Endothelial cell of umbilical vein (primary cell): Measurements from ENCODE around the gene EIF3I. TPM values are rescaled to one million over a fixed set of nuclear protein-coding genes. Genes with fewer than 3 reads are reported as not detected.

Experiments
- Bru-seq: library from RNA; stranded (reverse); fragments of 400-500 nt; gene quantifications from one replicate; lab custom pipeline; 2021; lab: Mats Ljungman, UMichigan
- BruChase-seq, 2 experiments: library from RNA; stranded (reverse); fragments of 400-500 nt; gene quantifications; one replicate each; lab custom pipeline; 2021; lab: Mats Ljungman, UMichigan
- BruUV-seq: library from RNA; stranded (reverse); fragments of 400-500 nt; replicated peaks from 2 replicates; lab custom pipeline; 2021; lab: Mats Ljungman, UMichigan
- CTCF ChIA-PET: fragments of 300-600, 350-600 bp; sonication (Branson Sonifier 250); formaldehyde crosslinking; loops from one replicate; lab custom pipeline; 2021; ENCODE audit warnings: antibody characterized with exemption, inconsistent platforms; lab: Charles Lee
- POLR2A ChIA-PET: fragments of 300-600, 350-600 bp; sonication (Branson Sonifier 250); formaldehyde crosslinking; loops from one replicate; lab custom pipeline; 2021; ENCODE audit warnings: antibody characterized with exemption, inconsistent platforms; lab: Charles Lee
- DNase-seq: peaks from one replicate; pipeline ENCODE4 v3.0.0-alpha.2; 2011; ENCODE audit warnings: low read depth, low spot score
- FAIRE-seq: peaks from 2 replicates; lab custom pipeline; 2011; peaks lifted over from hg19 to GRCh38; lab: Jason Lieb, UNC
- H2AFZ ChIP-seq: 2 replicates; pipeline ENCODE4 v1.6.0; 2012; ENCODE audit warnings: low read depth, low read length, control low read depth, inconsistent platforms
- H3K27ac ChIP-seq: 2 replicates; pipeline ENCODE4 v1.5.1; 2011; ENCODE audit warnings: low read depth, mild to moderate bottlenecking, control low read depth, low read length, moderate library complexity; ENCODE audit not compliant: insufficient read depth
- H3K27me3 ChIP-seq, 2 experiments: 2 replicates each; pipeline versions ENCODE4 v1.6.0 to v1.6.1; 2011; ENCODE audit warnings: low read length in 2 of 2, mixed read lengths in 1 of 2; ENCODE audit not compliant: control insufficient read depth in 2 of 2, insufficient read depth in 2 of 2
- H3K36me3 ChIP-seq, 2 experiments: 2 replicates in 1 of 2; 3 replicates in 1 of 2; pipeline ENCODE4 v1.5.1; 2011; ENCODE audit warnings: low read length in 2 of 2, mild to moderate bottlenecking in 1 of 2, moderate library complexity in 1 of 2; ENCODE audit not compliant: control insufficient read depth in 2 of 2, insufficient read depth in 2 of 2; ENCODE audit errors: extremely low read depth in 1 of 2
- H3K4me1 ChIP-seq: 3 replicates; pipeline ENCODE4 v1.5.1; 2011; ENCODE audit warnings: mild to moderate bottlenecking, low read length; ENCODE audit not compliant: control insufficient read depth, insufficient read depth; ENCODE audit errors: extremely low read depth
- H3K4me2 ChIP-seq: 2 replicates; pipeline ENCODE4 v1.6.1; 2011; ENCODE audit warnings: low read length, control low read depth, mixed read lengths; ENCODE audit not compliant: insufficient read depth
- H3K4me3 ChIP-seq, 3 experiments: fragments of 200-600 bp in 1 of 3; sonication (generic), shearing (Covaris generic) in 1 of 3; replicated peaks in 1 of 3; 2 replicates each; pipeline ENCODE4 v1.5.1; 2011 to 2016; ENCODE audit warnings: control low read depth in 3 of 3, low read length in 3 of 3, mild to moderate bottlenecking in 2 of 3, inconsistent platforms in 1 of 3, low read depth in 1 of 3, moderate library complexity in 1 of 3; ENCODE audit not compliant: insufficient read depth in 1 of 3
- H3K79me2 ChIP-seq: 2 replicates; pipeline ENCODE4 v1.6.0; 2012; ENCODE audit warnings: low read length, inconsistent platforms; ENCODE audit not compliant: control insufficient read depth, insufficient read depth
- H3K9ac ChIP-seq: replicated peaks from 2 replicates; pipeline ENCODE3; 2011; ENCODE audit warnings: low read length, control low read depth; ENCODE audit not compliant: insufficient read depth; ENCODE audit errors: extremely low read depth
- H3K9me1 ChIP-seq: replicated peaks from 3 replicates; pipeline ENCODE4 v1.6.0; 2011; ENCODE audit warnings: mild to moderate bottlenecking, low read length; ENCODE audit not compliant: control insufficient read depth, insufficient read depth; ENCODE audit errors: extremely low read depth
- H3K9me3 ChIP-seq: replicated peaks from 2 replicates; pipeline ENCODE4 v1.5.1; 2012; ENCODE audit warnings: low read length, inconsistent platforms; ENCODE audit not compliant: control insufficient read depth, insufficient read depth
- H4K20me1 ChIP-seq: replicated peaks from 2 replicates; pipeline ENCODE3; 2011; ENCODE audit warnings: mild to moderate bottlenecking, low read length; ENCODE audit not compliant: control insufficient read depth, insufficient read depth; ENCODE audit errors: extremely low read depth
- EZH2 ChIP-seq: IDR thresholded peaks from 2 replicates; pipeline ENCODE4 v1.6.1; 2012; ENCODE audit warnings: borderline replicate concordance, low read depth, mild to moderate bottlenecking, moderate library complexity, low read length, inconsistent platforms; ENCODE audit not compliant: severe bottlenecking
- FOS ChIP-seq: IDR thresholded peaks from 2 replicates; pipeline ENCODE4 v1.6.1; 2011; ENCODE audit warnings: mild to moderate bottlenecking, low read length, moderate library complexity, borderline replicate concordance; ENCODE audit not compliant: insufficient read depth
- GATA2 ChIP-seq: IDR thresholded peaks from 2 replicates; pipeline ENCODE4 v1.7.0; 2011; ENCODE audit warnings: low read depth, mild to moderate bottlenecking, moderate library complexity, mixed read lengths, low read length; ENCODE audit not compliant: insufficient read length, insufficient read depth
- JUN ChIP-seq: IDR thresholded peaks from 2 replicates; pipeline ENCODE4 v1.6.1; 2011; ENCODE audit warnings: borderline replicate concordance, low read depth; ENCODE audit not compliant: insufficient read length, insufficient read depth
- MAX ChIP-seq: IDR thresholded peaks from 2 replicates; pipeline ENCODE4 v1.6.1; 2011; ENCODE audit not compliant: insufficient read depth, insufficient read length
- MYC ChIP-seq: IDR thresholded peaks from one replicate; pipeline ENCODE4 v1.6.1; 2011; ENCODE audit warnings: mild to moderate bottlenecking, low read depth, low read length
- POLR2A ChIP-seq: IDR thresholded peaks from 2 replicates; pipeline ENCODE4 v1.6.1; 2012; ENCODE audit warnings: low read depth, mild to moderate bottlenecking, control low read depth, low read length
- POLR2AphosphoS5 ChIP-seq: IDR thresholded peaks from 2 replicates; pipeline ENCODE4 v1.6.1; 2012; ENCODE audit warnings: low read depth, mild to moderate bottlenecking, control low read depth, low read length, moderate library complexity; ENCODE audit not compliant: insufficient read depth
- dilution Hi-C: fragments of 300-500 bp; cut with MboI; formaldehyde crosslinking; loops from one replicate; pipeline ENCODE4 v1.15.0; 2019; ENCODE audit warnings: low sequenced_read_pairs; ENCODE audit not compliant: extremely low pct_ligation_motif_present
- intact Hi-C: fragments of 100-400 bp; cut with micrococcal nuclease; formaldehyde crosslinking; loops from one replicate; pipeline ENCODE4 v1.10.0; 2022
- long read RNA-seq: library from polyadenylated mRNA; stranded (forward); transcript quantifications from one replicate; pipeline ENCODE4 v2.0.0, GENCODE V29; 2021
- polyA minus RNA-seq, 3 experiments: library from RNA; depleted of rRNA, polyadenylated mRNA; stranded (reverse); fragments of >200 nt; gene quantifications; 1 replicate in 1 of 3; 2 replicates in 2 of 3; pipeline ENCODE4 v1.2.3, GENCODE V29; 2011
- polyA plus RNA-seq, 4 experiments: library from polyadenylated mRNA; depleted of rRNA in 3 of 4; stranded (reverse) in 3 of 4; unstranded in 1 of 4; fragments of >200 nt; gene quantifications; 2 replicates each; pipeline versions ENCODE4 v1.2.1 to v1.2.3, GENCODE V29; 2011 to 2012; ENCODE audit warnings: missing spikeins in 1 of 4
- total RNA-seq: library from RNA; stranded (reverse); gene quantifications from 2 replicates; pipeline ENCODE4 v1.2.3, GENCODE V29; 2021
- TF ChIP-seq, protein P1 (sequence below), 2 donors: IDR thresholded peaks; 1 replicate in 1 of 2; 2 replicates in 1 of 2; pipeline ENCODE4 v1.5.1; 2011; ENCODE audit warnings: low read length in 2 of 2, mild to moderate bottlenecking in 2 of 2, moderate library complexity in 2 of 2, control low read depth in 1 of 2, inconsistent platforms in 1 of 2, low read depth in 1 of 2; ENCODE audit not compliant: insufficient read depth in 1 of 2; ENCODE audit errors: extremely low read depth in 1 of 2

Gene EIF3I
- total RNA-seq: 186 and 203 TPM in 2 replicates
- polyA plus RNA-seq: 301 and 331 TPM in 2 replicates
- 369 and 396 TPM in 2 replicates for polyA plus RNA-seq (2011; cell fraction: cytosol; rRNA removed)
- 106 and 109 TPM in 2 replicates for polyA plus RNA-seq (2011; cell fraction: nucleus; rRNA removed)
- polyA plus RNA-seq (2012): 244 and 245 TPM in 2 replicates
- polyA minus RNA-seq: 612 and 675 TPM in 2 replicates
- 141 TPM for polyA minus RNA-seq (2011; cell fraction: cytosol; rRNA and poly(A)+ RNA removed)
- 24.3 and 40.3 TPM in 2 replicates for polyA minus RNA-seq (2011; cell fraction: nucleus; rRNA and poly(A)+ RNA removed)
- Bru-seq, nascent RNA: percentile 81 among the genes with signal in this experiment
- percentile 92 among the genes with signal in this experiment for BruChase-seq, experiment 1, labeled RNA remaining after a 6-hour chase
- BruChase-seq, experiment 2, labeled RNA remaining after a 2-hour chase: percentile 84 among the genes with signal in this experiment
- long read RNA-seq, transcript EIF3I-202 (11 exons, 1,458 nt): major isoform, 394 of 586 reads
- long read RNA-seq, partial matches to known transcripts: 162 of 586 reads
- long read RNA-seq, other reads (novel, unspliced or antisense): 30 of 586 reads

DNA sequence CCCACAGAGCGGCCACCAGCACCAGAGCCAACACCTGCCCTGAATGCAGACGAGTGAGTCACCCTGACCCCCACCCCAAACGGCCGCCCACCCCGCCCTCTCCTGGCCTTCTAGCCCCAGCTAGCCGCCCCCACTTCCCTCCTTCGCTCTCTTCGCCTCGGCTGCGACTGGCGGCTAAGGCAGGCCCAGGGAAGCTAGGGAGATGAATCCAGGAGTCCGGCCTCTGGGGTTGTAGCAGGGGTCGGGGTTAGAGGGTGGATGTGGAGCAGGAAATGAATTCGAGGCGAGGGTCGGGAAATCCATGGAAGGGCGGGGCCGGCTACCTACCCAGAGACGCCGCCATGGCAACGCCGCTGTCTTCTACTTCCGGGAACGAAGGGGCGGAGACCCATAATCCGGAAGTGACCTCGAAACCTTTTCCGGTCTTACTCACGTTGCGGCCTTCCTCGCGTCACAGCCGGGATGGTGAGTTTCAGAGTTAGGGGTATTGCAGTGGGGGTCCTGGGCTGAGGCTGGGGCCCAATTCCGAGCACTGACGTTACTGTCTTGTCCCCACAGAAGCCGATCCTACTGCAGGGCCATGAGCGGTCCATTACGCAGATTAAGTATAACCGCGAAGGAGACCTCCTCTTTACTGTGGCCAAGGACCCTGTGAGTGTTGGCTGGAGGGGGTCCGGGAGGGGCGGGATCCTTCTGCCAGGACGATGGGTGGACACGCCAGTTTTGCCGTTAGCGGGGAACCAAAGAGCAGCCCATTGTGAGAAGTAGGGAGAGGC is at the start of gene EIF3I, which contains the start of gene TMEM234:
Gene EIF3I, plus strand, starts transcription at position 428 of the 776 bp plus-strand sequence. Its CDS starts 35 bp downstream, at position 463.
Gene TMEM234, minus strand, starts transcription at position 374 of the 776 bp plus-strand sequence. Its CDS starts 31 bp downstream, at position 343.
- Histone ChIP-seq H3K4me2 (peak within 1 kb of the TSS; percentile 86), H2AFZ (peak within 1 kb of the TSS; percentile 83), H3K9ac (peak within 1 kb of the TSS; percentile 98), H3K36me3 (peaks cover 7 to 8% of the 10 kb centered on the region in 2 experiments), H3K27me3 (no peaks in the 10 kb centered on the region), H3K9me3 (no peaks in the 10 kb centered on the region), H3K4me1 (peaks cover 26% of the 10 kb centered on the region), H3K9me1 (no peaks in the 10 kb centered on the region), H3K79me2 (peaks cover 24% of the 10 kb centered on the region), H4K20me1 (no peaks in the 10 kb centered on the region), H3K27ac (peak within 1 kb of the TSS; percentile 98), H3K4me3 (peak within 1 kb of the TSS; percentile 79 to 81 (median 80))
- ChIA-PET POLR2A (interaction anchor here (0.5 to 2.4 kb wide), 3 partner anchors 114 to 316 kb away, joined by 3 to 8 read pairs (median 5); partner anchors contain the start of genes KPNA6 and MARCKSL1), CTCF (interaction anchor here (1.1 to 2.4 kb wide), 5 partner anchors 9 to 94 kb away, joined by 3 to 33 read pairs (median 4); no protein-coding TSS in a partner anchor)
- peak; percentile 90 for DNase-seq
- BruUV-seq: no TSS peak
- TF ChIP-seq JUN (peak; percentile 32), EZH2 (no peak), MAX (peak; percentile 56), POLR2AphosphoS5 (peak; percentile 82), FOS (peak; percentile 51), MYC (no peak), POLR2A (peak; percentile 87), GATA2 (no peak)
- TF ChIP-seq, protein P1, sequence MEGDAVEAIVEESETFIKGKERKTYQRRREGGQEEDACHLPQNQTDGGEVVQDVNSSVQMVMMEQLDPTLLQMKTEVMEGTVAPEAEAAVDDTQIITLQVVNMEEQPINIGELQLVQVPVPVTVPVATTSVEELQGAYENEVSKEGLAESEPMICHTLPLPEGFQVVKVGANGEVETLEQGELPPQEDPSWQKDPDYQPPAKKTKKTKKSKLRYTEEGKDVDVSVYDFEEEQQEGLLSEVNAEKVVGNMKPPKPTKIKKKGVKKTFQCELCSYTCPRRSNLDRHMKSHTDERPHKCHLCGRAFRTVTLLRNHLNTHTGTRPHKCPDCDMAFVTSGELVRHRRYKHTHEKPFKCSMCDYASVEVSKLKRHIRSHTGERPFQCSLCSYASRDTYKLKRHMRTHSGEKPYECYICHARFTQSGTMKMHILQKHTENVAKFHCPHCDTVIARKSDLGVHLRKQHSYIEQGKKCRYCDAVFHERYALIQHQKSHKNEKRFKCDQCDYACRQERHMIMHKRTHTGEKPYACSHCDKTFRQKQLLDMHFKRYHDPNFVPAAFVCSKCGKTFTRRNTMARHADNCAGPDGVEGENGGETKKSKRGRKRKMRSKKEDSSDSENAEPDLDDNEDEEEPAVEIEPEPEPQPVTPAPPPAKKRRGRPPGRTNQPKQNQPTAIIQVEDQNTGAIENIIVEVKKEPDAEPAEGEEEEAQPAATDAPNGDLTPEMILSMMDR (IDR thresholded peaks at IDR 0.05; ENCODE audit: extremely low read depth in 1 of 2, insufficient read depth in 1 of 2, low read depth in 1 of 2, low read length in 2 of 2): no peak
- intact Hi-C loops (loop anchor here (1.0 to 5.0 kb wide), 6 partner anchors 19 to 193 kb away; partner anchors contain the start of gene MARCKSL1), dilution Hi-C loops (no loop called here)
- FAIRE-seq: peak; percentile 97
